Ovary (tissue), 3 donors: ENCODE measurements around the gene MN1.

Source experiments
- CTCF ChIP-seq, 3 donors: fragments of 450-650 bp in 2 of 3; fragments of 200-600 bp in 1 of 3; IDR thresholded peaks; one replicate each; pipeline versions ENCODE4 v1.5.1 to v1.8.0; 2016 to 2022; ENCODE audit warnings: antibody characterized with exemption in 3 of 3, mild to moderate bottlenecking in 1 of 3
- POLR2A ChIP-seq: fragments of 450-650 bp; IDR thresholded peaks from one replicate; pipeline ENCODE4 v1.6.1; 2017; ENCODE audit warnings: antibody characterized with exemption, mild to moderate bottlenecking, moderate library complexity
- donor health status: DM: no; HTN: no; CAD: no.

- TF ChIP-seq CTCF (IDR thresholded peaks at IDR 0.05) (no peak), POLR2A (no peak)
Observed at GRCh38 chr22:27836181-27836580, 34.6 kb upstream of the MN1 start.
